GM12865 (cell line): ENCODE measurements around the gene SLC38A1.

ENCODE experiments used
- DNase-seq: peaks from one replicate; pipeline ENCODE4 v3.0.0; 2010; ENCODE audit warnings: low read depth
- H3K4me3 ChIP-seq: 2 replicates; pipeline ENCODE4 v1.5.1; 2011; ENCODE audit warnings: mild to moderate bottlenecking, low read depth, low read length, control low read depth
- CTCF ChIP-seq: IDR thresholded peaks from 2 replicates; pipeline ENCODE4 v1.5.1; 2011; ENCODE audit warnings: low read length, control low read depth, low read depth, inconsistent platforms; ENCODE audit not compliant: insufficient read depth; ENCODE audit errors: missing control alignments

The SLC38A1 gene

DNA sequence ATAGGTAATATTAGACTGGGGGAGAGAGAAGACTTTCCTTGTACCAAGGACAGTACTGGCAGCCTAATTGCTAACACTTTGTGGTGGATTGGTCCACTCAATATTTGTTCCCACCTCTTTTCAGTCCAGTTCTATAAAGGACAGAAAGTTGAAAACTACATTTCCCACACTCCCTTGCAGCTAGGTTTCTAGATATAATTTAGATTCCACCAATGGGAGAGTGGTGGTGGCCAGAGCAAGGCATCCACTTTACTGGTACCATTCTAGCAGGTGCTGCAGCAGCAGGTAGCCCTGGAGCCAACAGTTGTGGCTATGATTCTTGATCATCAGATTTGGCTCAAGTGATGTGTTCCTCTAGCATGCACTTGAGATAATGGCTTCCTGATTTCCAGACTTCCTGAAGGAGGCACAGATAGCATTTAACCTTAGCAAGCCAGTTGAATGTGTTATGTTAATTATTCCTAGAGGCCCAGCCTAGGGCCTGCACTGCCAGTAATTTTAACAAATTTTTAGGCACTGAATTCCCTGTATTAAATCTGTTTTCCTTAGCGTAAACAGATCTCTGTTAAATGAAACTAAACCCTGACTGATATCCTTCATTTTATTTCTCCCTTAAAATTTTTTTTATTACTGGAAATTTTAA, 24.4 kb downstream of the SLC38A1 start:
- no peak for DNase-seq
- TF ChIP-seq CTCF = no peak

DNA sequence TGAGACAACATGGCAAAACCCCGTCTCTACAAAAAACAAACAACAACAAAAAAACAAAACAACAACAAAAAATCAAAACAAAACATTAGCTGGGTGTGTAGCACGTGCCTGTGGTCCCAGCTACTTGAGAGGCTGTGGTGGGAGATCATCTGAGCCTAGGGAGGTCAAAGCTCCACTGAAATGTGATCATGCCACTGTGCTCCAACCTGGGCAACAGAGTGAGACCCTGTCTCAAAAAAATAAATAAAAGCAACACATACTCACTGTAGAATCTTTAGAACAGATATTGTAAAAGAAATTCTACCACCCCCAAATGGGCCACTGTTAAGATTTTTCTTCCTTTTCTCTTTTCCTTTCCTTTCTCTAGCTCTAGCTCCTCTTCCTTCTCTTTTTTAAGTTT, 26.3 kb downstream of the SLC38A1 start:
- TF ChIP-seq CTCF = no peak
- no peak overlapping the region for H3K4me3 ChIP-seq
- no peak for DNase-seq

More for the DNA sequence above, 24.4 kb downstream of the SLC38A1 start:
- H3K4me3 ChIP-seq = no peak overlapping the region

DNA sequence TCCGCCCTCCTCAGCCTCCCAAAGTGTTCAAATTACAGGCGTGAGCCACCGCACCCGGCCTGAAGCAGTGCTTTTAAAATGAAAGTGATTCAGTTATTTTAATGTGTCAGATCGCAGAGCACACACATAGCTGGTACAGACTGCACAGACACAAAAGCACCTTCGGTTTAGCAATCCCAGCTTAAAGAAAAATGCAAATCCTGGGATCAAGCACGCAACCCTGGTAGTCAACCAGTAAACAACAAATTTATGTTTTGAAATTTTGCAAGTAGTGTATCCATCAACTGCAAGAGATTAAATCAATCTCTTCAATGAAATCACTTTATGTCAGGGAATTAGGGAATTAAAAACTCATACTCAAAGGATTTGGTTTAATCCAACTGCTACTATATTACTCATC, 28.4 kb downstream of the SLC38A1 start:
- DNase-seq = no peak
- no peak for TF ChIP-seq CTCF

DNA sequence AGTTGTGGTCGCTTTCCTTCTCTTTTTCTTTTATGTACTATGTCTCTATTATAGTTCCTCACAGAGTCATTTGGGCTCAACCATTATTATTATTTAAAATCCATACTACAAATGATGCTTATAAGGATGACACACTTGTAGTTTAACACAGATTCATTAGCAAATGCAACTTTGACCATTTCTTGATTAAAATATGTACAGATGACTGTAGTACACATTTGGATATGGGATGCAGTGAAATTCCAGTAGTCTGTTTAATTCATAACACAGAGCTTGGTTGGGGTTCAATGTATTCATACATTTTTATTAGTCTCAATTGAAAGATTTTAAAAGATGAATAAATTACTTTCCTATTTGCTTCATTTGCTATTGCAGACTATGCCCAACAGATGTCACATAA, 30.0 kb downstream of the SLC38A1 start:
- no peak overlapping the region for H3K4me3 ChIP-seq
- DNase-seq = no peak
- no peak for TF ChIP-seq CTCF

More for the DNA sequence above, 28.4 kb downstream of the SLC38A1 start:
- no peak overlapping the region for H3K4me3 ChIP-seq

DNA sequence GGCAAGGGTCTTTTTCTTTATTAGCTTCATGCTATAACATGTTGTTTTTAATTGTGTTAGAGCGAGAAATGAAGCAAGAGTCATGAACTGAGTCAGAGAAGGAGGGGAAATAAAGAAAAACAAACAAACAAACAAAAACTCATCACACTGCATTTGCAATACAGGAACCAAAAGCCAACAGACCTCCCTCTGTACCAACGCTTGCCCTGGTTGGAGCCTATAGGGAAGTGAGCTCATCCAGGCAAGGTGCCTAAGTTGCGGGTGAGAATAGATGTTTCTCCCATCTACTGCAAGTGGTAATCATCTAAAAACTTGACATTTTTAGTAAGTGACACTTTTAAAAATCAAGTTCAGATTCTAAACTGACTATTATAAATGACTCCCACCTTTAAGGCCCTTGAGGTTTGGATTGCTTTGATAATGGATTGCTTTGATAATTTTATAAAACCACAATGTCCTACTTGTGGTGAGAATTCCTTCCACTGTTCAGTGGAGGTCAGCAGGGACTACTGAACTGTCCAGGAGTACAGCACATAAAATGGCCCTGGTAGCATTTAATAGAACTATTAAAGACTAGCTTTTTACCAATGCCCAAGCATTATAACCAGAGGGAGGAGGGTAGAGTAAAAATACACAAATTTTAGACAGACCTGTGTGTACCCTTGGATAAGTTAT, 31.3 kb downstream of the SLC38A1 start:
- no peak for TF ChIP-seq CTCF
- no peak overlapping the region for H3K4me3 ChIP-seq
- DNase-seq = no peak

DNA sequence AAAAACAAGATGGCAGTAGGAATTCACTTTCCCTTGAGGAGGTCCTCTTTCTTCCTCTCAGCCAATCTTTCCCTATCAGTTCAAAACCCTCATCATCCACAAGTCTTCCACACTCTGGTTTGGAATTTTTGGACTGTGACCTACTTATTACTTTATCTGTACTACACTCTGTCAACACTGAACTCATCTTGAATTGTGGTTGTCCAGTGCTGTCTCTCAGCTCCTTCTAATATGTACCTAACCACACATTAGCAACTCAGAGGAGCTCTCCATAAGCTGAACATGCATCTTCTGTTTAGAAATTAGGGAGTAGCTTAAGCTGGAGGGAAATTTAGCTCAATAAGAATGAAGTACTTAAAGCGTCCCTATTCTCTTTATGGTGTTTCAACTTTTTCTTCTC, 34.8 kb downstream of the SLC38A1 start:
- H3K4me3 ChIP-seq = no peak overlapping the region
- DNase-seq = no peak
- no peak for TF ChIP-seq CTCF
